Cardiac fibroblast (primary cell): ENCODE data around the gene PRSS21.

Experiments used
- DNase-seq, 2 donors: peaks; one replicate each; pipeline versions ENCODE4 v3.0.0 to v3.0.0-alpha.2; 2010; ENCODE audit warnings: low read depth in 2 of 2
- H3K4me3 ChIP-seq, 2 donors: replicated peaks in 1 of 2; 1 replicate in 1 of 2; 2 replicates in 1 of 2; pipeline ENCODE4 v1.5.1; 2011; ENCODE audit warnings: low read depth in 2 of 2, low read length in 2 of 2, mild to moderate bottlenecking in 2 of 2, moderate library complexity in 1 of 2
- CTCF ChIP-seq: IDR thresholded peaks from one replicate; pipeline ENCODE4 v1.5.1; 2011; ENCODE audit warnings: low read depth, mild to moderate bottlenecking, low read length, inconsistent platforms

Gene PRSS21

GRCh38 chr16:2852731-2853507, 35.9 kb downstream of the PRSS21 start:
- no peak for TF ChIP-seq CTCF
- H3K4me3 ChIP-seq = no peak overlapping the region
- DNase-seq = no peak

- no peak overlapping the region for H3K4me3 ChIP-seq
- DNase-seq = no peak
- TF ChIP-seq CTCF = no peak
These were observed 36.6 kb downstream of the PRSS21 start for GRCh38 chr16:2853531-2854073.

GRCh38 chr16:2854700-2855309, 37.8 kb downstream of the PRSS21 start:
- DNase-seq = peak in 1 of 2 donors; percentile 22
- peak; percentile 60 for TF ChIP-seq CTCF
- H3K4me3 ChIP-seq = no peak overlapping the region

- no peak for TF ChIP-seq CTCF
- no peak overlapping the region for H3K4me3 ChIP-seq
- DNase-seq = no peak
These were observed 38.5 kb downstream of the PRSS21 start for GRCh38 chr16:2855536-2855935.

- no peak for DNase-seq
- TF ChIP-seq CTCF = no peak
These were observed 39.1 kb downstream of the PRSS21 start for GRCh38 chr16:2856061-2856670.

GRCh38 chr16:2856686-2857450, 39.8 kb downstream of the PRSS21 start:
- no peak for TF ChIP-seq CTCF
- no peak overlapping the region for H3K4me3 ChIP-seq
- DNase-seq = no peak

More at GRCh38 chr16:2856061-2856670, 39.1 kb downstream of the PRSS21 start:
- no peak overlapping the region for H3K4me3 ChIP-seq
